Stomach (tissue), 4 donors: ENCODE data around the gene TRANK1.

Source experiments
- EP300 ChIP-seq: sonication (generic); formaldehyde crosslinking; IDR thresholded peaks from one replicate; pipeline ENCODE4 v1.6.1; 2017; ENCODE audit warnings: antibody characterized with exemption
- POLR2A ChIP-seq, 4 donors: fragments of 450-650 bp; IDR thresholded peaks; one replicate each; pipeline ENCODE4 v1.6.1; 2016; ENCODE audit warnings: antibody characterized with exemption in 4 of 4, control low read depth in 2 of 4, mild to moderate bottlenecking in 1 of 4, moderate library complexity in 1 of 4
- TF ChIP-seq, protein P1 (sequence below), 7 experiments: fragments of 450-650 bp in 4 of 7; fragments of 200-600 bp in 3 of 7; sonication (generic) in 3 of 7; IDR thresholded peaks; one replicate each; pipeline ENCODE4 v1.5.1; 2016 to 2019; ENCODE audit warnings: antibody characterized with exemption in 7 of 7, control low read depth in 2 of 7, mild to moderate bottlenecking in 1 of 7

- TF ChIP-seq, protein P1, sequence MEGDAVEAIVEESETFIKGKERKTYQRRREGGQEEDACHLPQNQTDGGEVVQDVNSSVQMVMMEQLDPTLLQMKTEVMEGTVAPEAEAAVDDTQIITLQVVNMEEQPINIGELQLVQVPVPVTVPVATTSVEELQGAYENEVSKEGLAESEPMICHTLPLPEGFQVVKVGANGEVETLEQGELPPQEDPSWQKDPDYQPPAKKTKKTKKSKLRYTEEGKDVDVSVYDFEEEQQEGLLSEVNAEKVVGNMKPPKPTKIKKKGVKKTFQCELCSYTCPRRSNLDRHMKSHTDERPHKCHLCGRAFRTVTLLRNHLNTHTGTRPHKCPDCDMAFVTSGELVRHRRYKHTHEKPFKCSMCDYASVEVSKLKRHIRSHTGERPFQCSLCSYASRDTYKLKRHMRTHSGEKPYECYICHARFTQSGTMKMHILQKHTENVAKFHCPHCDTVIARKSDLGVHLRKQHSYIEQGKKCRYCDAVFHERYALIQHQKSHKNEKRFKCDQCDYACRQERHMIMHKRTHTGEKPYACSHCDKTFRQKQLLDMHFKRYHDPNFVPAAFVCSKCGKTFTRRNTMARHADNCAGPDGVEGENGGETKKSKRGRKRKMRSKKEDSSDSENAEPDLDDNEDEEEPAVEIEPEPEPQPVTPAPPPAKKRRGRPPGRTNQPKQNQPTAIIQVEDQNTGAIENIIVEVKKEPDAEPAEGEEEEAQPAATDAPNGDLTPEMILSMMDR (IDR thresholded peaks at IDR 0.05): no peak
- TF ChIP-seq POLR2A (IDR thresholded peaks at IDR 0.05): no peak
- TF ChIP-seq EP300: no peak
Measured at GRCh38 chr3:36814776-36815175, 130.1 kb downstream of the TRANK1 start.
